HG03432 (cell line): ENCODE results near the gene PUM1.
"Not testable (repeated sequence)": the region's sequence is repeated elsewhere in the genome, so short reads cannot be mapped to it uniquely, and the experiment has no call there.

Experiments
- ATAC-seq: cut with Tn5 transposase; IDR thresholded peaks from one replicate; pipeline ENCODE4 v1.9.1; 2021; ENCODE audit warnings: mild to moderate bottlenecking, moderate library complexity; ENCODE audit not compliant: unreplicated experiment

Gene PUM1

GRCh38 chr1:30968220-30968971, 97.1 kb downstream of the PUM1 start:
- no peak for ATAC-seq

GRCh38 chr1:30966690-30967369, 98.7 kb downstream of the PUM1 start:
- ATAC-seq: no peak

DNA sequence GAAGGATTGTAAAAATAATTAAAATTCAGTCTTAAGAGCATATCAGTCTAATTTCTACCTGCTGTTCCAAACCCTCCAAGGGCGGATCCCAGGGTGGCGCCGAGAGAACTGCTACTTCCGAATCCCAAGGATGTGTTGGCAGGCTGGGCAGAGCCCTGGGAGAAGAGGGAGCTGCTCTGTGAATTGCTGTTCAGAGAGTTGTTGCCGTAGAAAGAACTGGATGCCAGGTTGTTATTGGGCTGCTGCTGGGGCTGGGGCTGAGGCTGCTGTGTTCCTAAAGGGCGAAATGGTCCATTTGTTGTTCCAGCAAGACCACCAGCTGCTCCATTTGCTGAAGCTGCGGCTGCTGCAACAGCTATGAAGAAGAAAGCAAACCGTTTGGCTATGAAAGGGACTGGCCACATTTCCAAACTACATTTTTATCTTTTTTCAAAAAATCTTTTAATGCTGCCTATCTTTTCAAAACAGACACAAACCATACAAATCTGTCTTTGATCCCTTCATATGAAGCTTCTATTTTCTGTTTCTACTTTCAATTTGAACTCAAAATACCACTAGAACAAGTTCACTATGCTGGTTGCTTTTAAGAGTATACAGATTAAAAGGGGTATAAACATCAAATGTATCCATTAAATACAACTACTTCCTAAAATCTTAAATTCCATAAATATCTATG, 99.5 kb downstream of the PUM1 start:
- ATAC-seq: no peak

GRCh38 chr1:30964706-30965105, 100.8 kb downstream of the PUM1 start:
- no peak for ATAC-seq

- ATAC-seq: peak; percentile 39
These were observed 102.7 kb downstream of the PUM1 start for GRCh38 chr1:30962609-30963508.

GRCh38 chr1:30957560-30958222, 107.8 kb downstream of the PUM1 start:
- no peak for ATAC-seq

DNA sequence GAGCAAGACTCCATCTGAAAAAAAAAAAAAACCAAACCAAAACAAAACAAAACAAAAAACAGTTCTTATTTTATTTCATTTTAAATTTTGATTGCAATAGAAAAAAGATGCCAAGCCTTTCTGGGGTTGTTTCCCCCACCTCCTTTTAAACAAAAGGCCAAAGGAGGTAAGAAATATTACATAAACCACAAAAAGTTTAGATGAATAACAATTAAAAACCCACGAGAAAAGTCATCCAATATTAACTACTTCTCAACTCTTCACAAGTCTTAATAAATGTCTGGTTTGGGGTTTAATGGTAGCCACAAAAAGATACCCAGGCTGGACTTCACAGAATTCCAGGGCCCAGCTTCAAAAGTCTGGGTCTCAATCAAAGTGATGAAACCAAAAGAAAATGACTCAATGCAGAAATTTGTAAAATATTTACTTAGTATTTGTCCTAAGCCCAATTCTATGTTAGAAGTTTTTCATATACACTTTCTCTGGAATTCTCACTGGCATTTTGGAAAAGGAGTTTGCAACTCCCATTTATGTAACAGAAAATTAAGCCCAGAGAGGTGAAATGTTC, 110.0 kb downstream of the PUM1 start:
- no peak for ATAC-seq

GRCh38 chr1:30953685-30954084, 111.8 kb downstream of the PUM1 start:
- ATAC-seq: no peak

DNA sequence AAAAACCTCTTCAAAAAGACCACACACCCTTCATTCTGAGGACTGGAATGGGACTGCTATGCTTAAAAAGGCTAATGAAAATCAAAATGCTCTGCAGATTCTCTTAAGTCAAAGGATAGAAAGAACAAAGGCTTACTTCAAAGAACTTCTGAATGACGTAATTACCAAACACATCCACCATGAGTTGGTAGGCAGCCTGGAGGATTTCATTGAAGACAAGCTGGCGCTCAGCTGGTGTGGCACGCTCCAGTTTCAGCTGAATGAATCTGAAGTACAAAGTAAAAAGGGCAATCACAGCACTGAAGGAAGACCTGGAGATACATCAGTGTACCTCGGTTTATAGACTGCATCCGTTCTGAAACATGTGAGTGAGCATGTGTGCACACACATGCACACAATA, 113.4 kb downstream of the PUM1 start:
- ATAC-seq: no peak

DNA sequence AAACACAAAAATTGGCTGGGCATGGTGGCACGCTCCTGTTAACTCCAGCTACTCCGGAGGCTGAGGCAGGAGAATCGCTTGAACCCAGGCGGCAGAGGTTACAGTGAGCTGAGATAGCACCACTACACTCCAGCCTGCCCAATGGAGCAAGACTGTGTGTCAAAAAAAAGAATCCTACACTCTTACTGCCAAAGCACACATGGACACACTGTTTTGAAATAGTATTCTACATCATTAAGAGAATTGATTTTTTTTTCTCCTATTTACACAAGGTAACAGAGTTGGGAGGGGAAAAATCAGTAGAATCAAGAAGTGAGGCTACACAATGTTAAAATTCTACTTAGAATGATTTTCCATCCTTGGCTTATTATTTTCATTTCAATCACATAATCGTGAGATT, 114.8 kb downstream of the PUM1 start:
- no peak for ATAC-seq

GRCh38 chr1:30950053-30950452, 115.5 kb downstream of the PUM1 start:
- no peak for ATAC-seq

DNA sequence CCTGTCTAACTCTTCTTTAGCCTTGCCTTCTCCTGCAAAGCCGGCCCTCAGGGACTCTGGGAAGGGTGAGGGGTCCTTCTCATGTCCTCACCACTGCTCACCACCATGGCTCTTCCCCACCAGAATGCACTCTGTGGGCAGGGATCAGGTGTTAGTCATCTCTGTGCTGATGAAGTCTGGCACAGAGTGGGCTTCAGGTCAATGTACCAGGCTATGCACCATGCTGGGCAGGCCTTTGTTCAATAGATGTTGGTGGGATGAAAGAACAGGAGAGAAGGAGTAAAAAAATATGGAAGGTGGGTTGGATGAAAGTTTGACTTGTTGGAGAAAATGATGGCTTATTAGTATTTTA, 116.1 kb downstream of the PUM1 start:
- not testable (repeated sequence) for ATAC-seq

GRCh38 chr1:30948813-30949486, 116.6 kb downstream of the PUM1 start:
- ATAC-seq: not testable (repeated sequence)

DNA sequence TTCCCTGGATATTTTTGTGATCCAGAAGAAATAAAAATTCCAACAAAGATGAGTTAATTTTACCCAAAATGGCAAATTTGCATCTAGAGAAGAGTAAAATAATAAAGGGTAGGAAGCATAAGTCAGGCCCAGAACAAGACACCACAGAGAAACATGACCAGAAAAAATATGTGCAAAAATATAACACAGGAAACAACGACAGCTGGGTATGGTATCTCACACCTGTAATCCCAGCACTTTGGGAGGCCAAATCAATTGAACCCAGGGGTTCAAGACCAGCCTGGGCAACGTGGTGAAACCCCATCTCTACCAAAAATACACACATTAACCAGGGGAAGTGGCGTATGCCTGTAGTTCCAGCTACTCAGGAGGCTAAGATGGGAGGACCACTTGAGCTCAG, 117.2 kb downstream of the PUM1 start:
- ATAC-seq: no peak

DNA sequence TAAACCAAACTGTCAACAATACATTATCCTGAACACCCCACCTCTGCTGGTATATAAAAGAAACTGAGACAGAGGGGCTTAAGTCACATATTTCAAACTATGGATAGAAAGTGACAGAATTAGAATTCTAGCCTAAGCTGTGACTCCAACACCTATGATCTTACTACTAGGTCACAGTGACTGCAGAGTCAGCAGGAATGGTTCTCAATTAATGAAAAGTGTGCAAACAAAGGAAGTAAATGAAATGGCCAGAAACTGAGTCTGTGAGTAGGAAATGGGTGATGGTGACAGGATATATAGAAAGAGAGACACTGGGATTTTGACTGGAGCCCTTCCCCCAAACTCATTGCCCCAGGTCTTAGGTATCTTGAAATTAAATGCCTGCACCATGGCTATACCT, 118.3 kb downstream of the PUM1 start:
- no peak for ATAC-seq

DNA sequence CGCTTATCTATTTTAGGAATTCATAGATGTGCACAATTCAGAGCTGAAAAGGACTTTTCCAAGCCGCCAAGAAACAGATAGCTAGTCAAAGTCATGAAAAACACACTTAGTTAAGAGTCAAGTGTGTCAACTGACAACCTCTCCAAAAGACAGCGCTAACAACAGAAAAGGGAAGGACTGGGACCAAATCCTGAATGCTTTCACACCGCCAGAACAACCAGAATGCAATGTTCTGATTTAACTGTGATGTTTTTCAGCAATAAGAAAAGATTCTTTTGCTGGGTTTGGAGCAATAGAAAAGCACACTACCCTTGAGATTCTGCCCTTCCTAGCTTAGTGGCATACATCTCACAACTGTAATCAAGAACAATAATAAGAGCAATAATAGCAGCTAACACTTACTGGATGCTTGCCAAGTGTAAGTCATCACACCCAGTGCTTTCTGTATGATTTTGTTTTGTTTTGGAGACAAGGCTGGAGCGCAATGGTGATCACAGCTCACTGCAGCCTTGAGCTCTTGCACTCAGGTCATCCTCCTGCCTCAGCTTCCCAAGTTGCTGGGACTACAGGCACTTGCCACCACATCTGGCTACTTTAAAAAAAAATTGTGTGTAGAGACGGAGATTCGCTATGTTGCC, 123.1 kb downstream of the PUM1 start:
- no peak for ATAC-seq

- no peak for ATAC-seq
These were observed 125.0 kb downstream of the PUM1 start for GRCh38 chr1:30940541-30940940.

- no peak for ATAC-seq
These were observed 128.9 kb downstream of the PUM1 start for GRCh38 chr1:30936541-30937171.

- not testable (repeated sequence) for ATAC-seq
These were observed 129.8 kb downstream of the PUM1 start for GRCh38 chr1:30935758-30936157.
